Measurements from ENCODE around the gene MIEF2. TPM values are rescaled to one million over a fixed set of nuclear protein-coding genes. Genes with fewer than 3 reads are reported as not detected.

Gene MIEF2
- total RNA-seq, 1 donor from 2014 or later: 17.9 TPM

DNA sequence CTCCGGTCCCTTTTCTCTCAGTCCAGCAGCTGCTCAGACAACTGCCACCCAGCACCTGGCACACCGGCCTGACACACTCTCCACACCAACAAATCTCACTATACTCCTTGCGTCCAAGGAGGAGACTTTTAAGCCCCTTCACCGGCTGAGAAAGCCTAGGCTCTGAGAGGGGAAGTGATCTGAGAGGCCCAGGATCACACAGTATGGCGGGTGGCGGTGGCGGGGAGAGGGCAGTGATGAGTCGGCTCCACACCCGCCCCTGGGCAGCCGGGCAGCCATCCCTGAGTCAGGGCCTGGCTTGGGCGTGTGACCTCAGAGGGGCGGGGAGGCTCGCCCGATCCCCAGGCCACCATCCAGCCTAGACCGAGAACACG is 2.5 kb upstream of the MIEF2 start:
- peak overlapping the region; percentile 98 for H3K4me3 Mint-ChIP-seq
- peaks cover 10% of the 10 kb centered on the region for H3K4me1 Mint-ChIP-seq (ENCODE audit: unreplicated experiment)
- peak overlapping the region; percentile 98 for H3K27ac Mint-ChIP-seq
- TF ChIP-seq, protein P1, sequence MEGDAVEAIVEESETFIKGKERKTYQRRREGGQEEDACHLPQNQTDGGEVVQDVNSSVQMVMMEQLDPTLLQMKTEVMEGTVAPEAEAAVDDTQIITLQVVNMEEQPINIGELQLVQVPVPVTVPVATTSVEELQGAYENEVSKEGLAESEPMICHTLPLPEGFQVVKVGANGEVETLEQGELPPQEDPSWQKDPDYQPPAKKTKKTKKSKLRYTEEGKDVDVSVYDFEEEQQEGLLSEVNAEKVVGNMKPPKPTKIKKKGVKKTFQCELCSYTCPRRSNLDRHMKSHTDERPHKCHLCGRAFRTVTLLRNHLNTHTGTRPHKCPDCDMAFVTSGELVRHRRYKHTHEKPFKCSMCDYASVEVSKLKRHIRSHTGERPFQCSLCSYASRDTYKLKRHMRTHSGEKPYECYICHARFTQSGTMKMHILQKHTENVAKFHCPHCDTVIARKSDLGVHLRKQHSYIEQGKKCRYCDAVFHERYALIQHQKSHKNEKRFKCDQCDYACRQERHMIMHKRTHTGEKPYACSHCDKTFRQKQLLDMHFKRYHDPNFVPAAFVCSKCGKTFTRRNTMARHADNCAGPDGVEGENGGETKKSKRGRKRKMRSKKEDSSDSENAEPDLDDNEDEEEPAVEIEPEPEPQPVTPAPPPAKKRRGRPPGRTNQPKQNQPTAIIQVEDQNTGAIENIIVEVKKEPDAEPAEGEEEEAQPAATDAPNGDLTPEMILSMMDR (conservative IDR thresholded peaks at IDR 0.05): no peak
- no peaks in the 10 kb centered on the region for H3K36me3 Mint-ChIP-seq
- no peaks in the 10 kb centered on the region for H3K9me3 Mint-ChIP-seq
- DNase-seq (ENCODE audit: extremely low spot score, unreplicated experiment): no peak
- no peaks in the 10 kb centered on the region for H3K27me3 Mint-ChIP-seq

DNA sequence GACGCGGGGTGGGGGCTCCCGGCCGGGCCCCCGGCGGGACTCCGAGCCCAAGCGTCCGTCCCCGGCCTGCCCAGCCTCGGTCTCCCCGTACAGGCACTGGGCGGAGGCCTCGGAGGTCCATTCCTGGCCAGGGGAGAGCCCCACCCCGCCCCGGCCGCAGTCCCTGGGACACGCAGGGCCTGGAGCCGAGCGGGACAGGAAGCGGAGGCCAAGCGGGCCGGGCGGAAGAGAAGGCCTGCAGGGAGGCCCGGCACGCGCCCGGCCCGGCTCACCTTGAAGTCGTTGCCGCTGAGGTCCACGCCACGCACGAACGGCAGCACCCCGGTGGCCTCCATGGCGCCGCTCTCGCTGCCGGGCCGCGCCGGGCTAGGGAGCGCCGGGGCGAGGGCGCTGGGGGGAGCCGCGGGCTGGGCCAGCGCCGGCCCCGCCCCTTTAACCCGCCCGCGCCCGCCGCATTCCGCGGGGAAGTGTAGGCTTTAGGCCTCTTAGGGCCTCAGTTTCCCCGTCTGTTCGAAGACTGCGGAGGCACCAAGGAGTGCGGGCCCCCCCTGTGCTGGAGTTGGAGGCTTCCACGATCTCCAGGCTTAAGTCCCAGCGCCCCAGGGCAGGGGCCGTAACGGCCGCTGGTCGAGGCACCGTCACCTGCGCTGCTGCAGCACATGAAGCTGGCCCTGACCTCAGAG is 2.0 kb upstream of the MIEF2 start, which contains the start of gene FLII:
Gene FLII, minus strand, starts transcription at position 383 of the 683 bp plus-strand sequence. Its CDS starts 48 bp downstream, at position 335.
- Mint-ChIP-seq H3K27ac (peak within 1 kb of the TSS; percentile 100), H3K4me3 (peak within 1 kb of the TSS; percentile 98), H3K36me3 (no peaks in the 10 kb centered on the region), H3K9me3 (no peaks in the 10 kb centered on the region), H3K4me1 (ENCODE audit: unreplicated experiment) (peaks cover 10% of the 10 kb centered on the region), H3K27me3 (no peaks in the 10 kb centered on the region)
- TF ChIP-seq, protein P1 (conservative IDR thresholded peaks at IDR 0.05): no peak
- DNase-seq (ENCODE audit: extremely low spot score, unreplicated experiment): no peak

GRCh38 chr17:18259621-18260331 is 686 bp upstream of the MIEF2 start:
- TF ChIP-seq, protein P1 (conservative IDR thresholded peaks at IDR 0.05): no peak
- DNase-seq (ENCODE audit: extremely low spot score, unreplicated experiment): no peak
- Mint-ChIP-seq H3K27me3 (no peaks in the 10 kb centered on the region), H3K4me3 (peak overlapping the region; percentile 88), H3K4me1 (ENCODE audit: unreplicated experiment) (peaks cover 10% of the 10 kb centered on the region), H3K9me3 (no peaks in the 10 kb centered on the region), H3K36me3 (no peaks in the 10 kb centered on the region), H3K27ac (peak overlapping the region; percentile 100)

DNA sequence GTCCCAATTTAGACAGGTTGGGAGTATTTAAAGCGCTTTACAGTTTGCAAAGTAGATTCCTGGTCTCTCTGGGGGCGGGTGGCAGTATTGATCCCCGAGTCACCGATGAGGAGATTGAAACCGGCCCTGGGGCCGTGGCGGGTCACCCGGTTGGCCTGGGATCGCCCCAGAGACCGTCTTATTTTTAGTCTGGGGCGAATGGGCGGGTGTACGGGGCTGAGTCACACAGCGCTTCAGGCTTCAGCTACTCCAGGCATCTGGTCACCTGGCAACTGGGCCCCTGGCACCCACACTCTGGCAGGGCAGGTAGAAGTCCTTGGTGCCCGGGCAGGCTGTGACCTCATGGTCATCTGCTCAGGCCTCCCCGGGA is 669 bp downstream of the MIEF2 start:
- H3K27ac Mint-ChIP-seq: peak overlapping the region; percentile 100
- peak overlapping the region; percentile 88 for H3K4me3 Mint-ChIP-seq
- H3K27me3 Mint-ChIP-seq: no peaks in the 10 kb centered on the region
- no peaks in the 10 kb centered on the region for H3K9me3 Mint-ChIP-seq
- TF ChIP-seq, protein P1 (conservative IDR thresholded peaks at IDR 0.05): no peak
- no peak for DNase-seq (ENCODE audit: extremely low spot score, unreplicated experiment)
- H3K4me1 Mint-ChIP-seq (ENCODE audit: unreplicated experiment): peaks cover 10% of the 10 kb centered on the region
- H3K36me3 Mint-ChIP-seq: no peaks in the 10 kb centered on the region

DNA sequence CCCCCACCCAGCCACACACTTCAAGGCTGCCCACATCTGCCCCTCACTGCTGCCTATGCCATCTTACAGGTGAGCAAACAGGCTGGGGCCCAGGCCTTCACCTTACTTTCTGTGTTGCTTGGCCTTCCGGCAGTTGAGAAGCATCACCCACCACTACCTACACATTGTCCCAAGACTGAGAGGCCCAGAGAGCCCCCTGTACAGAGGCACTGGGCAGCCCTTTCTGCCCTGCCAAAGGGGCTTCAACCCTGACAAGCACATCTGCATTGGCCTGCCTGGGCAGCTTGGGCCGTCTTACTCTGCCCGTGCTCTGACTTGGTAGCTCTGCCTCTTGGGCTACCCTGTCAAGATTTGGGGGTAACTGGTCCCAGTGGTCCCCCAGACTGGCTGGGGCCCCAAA is 1.2 kb downstream of the MIEF2 start:
- Mint-ChIP-seq H3K27ac (peak overlapping the region; percentile 100), H3K4me1 (ENCODE audit: unreplicated experiment) (peaks cover 10% of the 10 kb centered on the region), H3K27me3 (no peaks in the 10 kb centered on the region), H3K4me3 (peak overlapping the region; percentile 88), H3K36me3 (no peaks in the 10 kb centered on the region), H3K9me3 (no peaks in the 10 kb centered on the region)
- DNase-seq (ENCODE audit: extremely low spot score, unreplicated experiment): no peak
- TF ChIP-seq, protein P1 (conservative IDR thresholded peaks at IDR 0.05): no peak

Measured in type B pancreatic cell (in vitro differentiated cells).